GM21367 (cell line): Measurements from ENCODE around the gene UHRF2.
"Not testable (repeated sequence)": the region's sequence is repeated elsewhere in the genome, so short reads cannot be mapped to it uniquely, and the experiment has no call there.

Experiments used
- ATAC-seq: cut with Tn5 transposase; IDR thresholded peaks from one replicate; pipeline ENCODE4 v1.9.1; 2021; ENCODE audit not compliant: unreplicated experiment

Gene UHRF2

GRCh38 chr9:6428940-6429889 lies 16.2 kb downstream of the UHRF2 start:
- ATAC-seq: peak; percentile 87

- no peak for ATAC-seq
These were observed 18.0 kb downstream of the UHRF2 start for GRCh38 chr9:6431038-6431437.

- no peak for ATAC-seq
These were observed 20.4 kb downstream of the UHRF2 start for GRCh38 chr9:6433410-6433809.

GRCh38 chr9:6439051-6439703 lies 26.2 kb downstream of the UHRF2 start:
- no peak for ATAC-seq

GRCh38 chr9:6440405-6440804 lies 27.4 kb downstream of the UHRF2 start:
- no peak for ATAC-seq

GRCh38 chr9:6441269-6441668 lies 28.3 kb downstream of the UHRF2 start:
- no peak for ATAC-seq

GRCh38 chr9:6443661-6444060 lies 30.7 kb downstream of the UHRF2 start:
- no peak for ATAC-seq

- ATAC-seq: no peak
These were observed 31.1 kb downstream of the UHRF2 start for GRCh38 chr9:6444128-6444527.

GRCh38 chr9:6449086-6449485 lies 36.1 kb downstream of the UHRF2 start:
- no peak for ATAC-seq

GRCh38 chr9:6449645-6450044 lies 36.6 kb downstream of the UHRF2 start:
- no peak for ATAC-seq

GRCh38 chr9:6450641-6451375 lies 37.8 kb downstream of the UHRF2 start:
- ATAC-seq: no peak

GRCh38 chr9:6455292-6455691 lies 42.3 kb downstream of the UHRF2 start:
- ATAC-seq: not testable (repeated sequence)

GRCh38 chr9:6458704-6459103 lies 45.7 kb downstream of the UHRF2 start:
- not testable (repeated sequence) for ATAC-seq

GRCh38 chr9:6459718-6460117 lies 46.7 kb downstream of the UHRF2 start:
- no peak for ATAC-seq

- no peak for ATAC-seq
These were observed 47.3 kb downstream of the UHRF2 start for GRCh38 chr9:6460189-6460768.

GRCh38 chr9:6461619-6462018 lies 48.6 kb downstream of the UHRF2 start:
- no peak for ATAC-seq

GRCh38 chr9:6467006-6467625 lies 54.1 kb downstream of the UHRF2 start:
- no peak for ATAC-seq

- no peak for ATAC-seq
These were observed 58.3 kb downstream of the UHRF2 start for GRCh38 chr9:6471231-6471850.

GRCh38 chr9:6473151-6473550 lies 60.2 kb downstream of the UHRF2 start:
- ATAC-seq: no peak

GRCh38 chr9:6479959-6480358 lies 67.0 kb downstream of the UHRF2 start:
- ATAC-seq: no peak
